Ovary (tissue), 3 donors: ENCODE data around the gene PTN.

Experiments
- CTCF ChIP-seq, 3 donors: fragments of 450-650 bp in 2 of 3; fragments of 200-600 bp in 1 of 3; IDR thresholded peaks; one replicate each; pipeline versions ENCODE4 v1.5.1 to v1.8.0; 2016 to 2022; ENCODE audit warnings: antibody characterized with exemption in 3 of 3, mild to moderate bottlenecking in 1 of 3
- EP300 ChIP-seq: sonication (generic); formaldehyde crosslinking; IDR thresholded peaks from one replicate; pipeline ENCODE4 v1.6.1; 2017; ENCODE audit warnings: antibody characterized with exemption
- POLR2A ChIP-seq: fragments of 450-650 bp; IDR thresholded peaks from one replicate; pipeline ENCODE4 v1.6.1; 2017; ENCODE audit warnings: antibody characterized with exemption, mild to moderate bottlenecking, moderate library complexity
- donor health status: DM: no; HTN: no; CAD: no.

- TF ChIP-seq CTCF (IDR thresholded peaks at IDR 0.05) (no peak), POLR2A (no peak), EP300 (no peak)
Observed at GRCh38 chr7:137296576-137296975, 47.0 kb downstream of the PTN start.
